Endothelial cell of umbilical vein (primary cell): Measurements from ENCODE around the gene AP2A2. TPM values are rescaled to one million over a fixed set of nuclear protein-coding genes. Genes with fewer than 3 reads are reported as not detected.

Source experiments
- BruUV-seq: library from RNA; stranded (reverse); fragments of 400-500 nt; replicated peaks from 2 replicates; lab custom pipeline; 2021; lab: Mats Ljungman, UMichigan
- CTCF ChIA-PET: fragments of 300-600, 350-600 bp; sonication (Branson Sonifier 250); formaldehyde crosslinking; loops from one replicate; lab custom pipeline; 2021; ENCODE audit warnings: antibody characterized with exemption, inconsistent platforms; lab: Charles Lee
- POLR2A ChIA-PET: fragments of 300-600, 350-600 bp; sonication (Branson Sonifier 250); formaldehyde crosslinking; loops from one replicate; lab custom pipeline; 2021; ENCODE audit warnings: antibody characterized with exemption, inconsistent platforms; lab: Charles Lee
- DNase-seq: peaks from one replicate; pipeline ENCODE4 v3.0.0-alpha.2; 2011; ENCODE audit warnings: low read depth, low spot score
- FAIRE-seq: peaks from 2 replicates; lab custom pipeline; 2011; peaks lifted over from hg19 to GRCh38; lab: Jason Lieb, UNC
- H2AFZ ChIP-seq: 2 replicates; pipeline ENCODE4 v1.6.0; 2012; ENCODE audit warnings: low read depth, low read length, control low read depth, inconsistent platforms
- H3K27ac ChIP-seq: 2 replicates; pipeline ENCODE4 v1.5.1; 2011; ENCODE audit warnings: low read depth, mild to moderate bottlenecking, control low read depth, low read length, moderate library complexity; ENCODE audit not compliant: insufficient read depth
- H3K27me3 ChIP-seq, 2 experiments: 2 replicates each; pipeline versions ENCODE4 v1.6.0 to v1.6.1; 2011; ENCODE audit warnings: low read length in 2 of 2, mixed read lengths in 1 of 2; ENCODE audit not compliant: control insufficient read depth in 2 of 2, insufficient read depth in 2 of 2
- H3K36me3 ChIP-seq, 2 experiments: 2 replicates in 1 of 2; 3 replicates in 1 of 2; pipeline ENCODE4 v1.5.1; 2011; ENCODE audit warnings: low read length in 2 of 2, mild to moderate bottlenecking in 1 of 2, moderate library complexity in 1 of 2; ENCODE audit not compliant: control insufficient read depth in 2 of 2, insufficient read depth in 2 of 2; ENCODE audit errors: extremely low read depth in 1 of 2
- H3K4me1 ChIP-seq: 3 replicates; pipeline ENCODE4 v1.5.1; 2011; ENCODE audit warnings: mild to moderate bottlenecking, low read length; ENCODE audit not compliant: control insufficient read depth, insufficient read depth; ENCODE audit errors: extremely low read depth
- H3K4me2 ChIP-seq: 2 replicates; pipeline ENCODE4 v1.6.1; 2011; ENCODE audit warnings: low read length, control low read depth, mixed read lengths; ENCODE audit not compliant: insufficient read depth
- H3K4me3 ChIP-seq, 3 experiments: fragments of 200-600 bp in 1 of 3; sonication (generic), shearing (Covaris generic) in 1 of 3; replicated peaks in 1 of 3; 2 replicates each; pipeline ENCODE4 v1.5.1; 2011 to 2016; ENCODE audit warnings: control low read depth in 3 of 3, low read length in 3 of 3, mild to moderate bottlenecking in 2 of 3, inconsistent platforms in 1 of 3, low read depth in 1 of 3, moderate library complexity in 1 of 3; ENCODE audit not compliant: insufficient read depth in 1 of 3
- H3K79me2 ChIP-seq: 2 replicates; pipeline ENCODE4 v1.6.0; 2012; ENCODE audit warnings: low read length, inconsistent platforms; ENCODE audit not compliant: control insufficient read depth, insufficient read depth
- H3K9ac ChIP-seq: replicated peaks from 2 replicates; pipeline ENCODE3; 2011; ENCODE audit warnings: low read length, control low read depth; ENCODE audit not compliant: insufficient read depth; ENCODE audit errors: extremely low read depth
- H3K9me1 ChIP-seq: replicated peaks from 3 replicates; pipeline ENCODE4 v1.6.0; 2011; ENCODE audit warnings: mild to moderate bottlenecking, low read length; ENCODE audit not compliant: control insufficient read depth, insufficient read depth; ENCODE audit errors: extremely low read depth
- H3K9me3 ChIP-seq: replicated peaks from 2 replicates; pipeline ENCODE4 v1.5.1; 2012; ENCODE audit warnings: low read length, inconsistent platforms; ENCODE audit not compliant: control insufficient read depth, insufficient read depth
- H4K20me1 ChIP-seq: replicated peaks from 2 replicates; pipeline ENCODE3; 2011; ENCODE audit warnings: mild to moderate bottlenecking, low read length; ENCODE audit not compliant: control insufficient read depth, insufficient read depth; ENCODE audit errors: extremely low read depth
- CTCF ChIP-seq, 2 donors: IDR thresholded peaks; 1 replicate in 1 of 2; 2 replicates in 1 of 2; pipeline ENCODE4 v1.5.1; 2011; ENCODE audit warnings: low read length in 2 of 2, mild to moderate bottlenecking in 2 of 2, moderate library complexity in 2 of 2, control low read depth in 1 of 2, inconsistent platforms in 1 of 2, low read depth in 1 of 2; ENCODE audit not compliant: insufficient read depth in 1 of 2; ENCODE audit errors: extremely low read depth in 1 of 2
- EZH2 ChIP-seq: IDR thresholded peaks from 2 replicates; pipeline ENCODE4 v1.6.1; 2012; ENCODE audit warnings: borderline replicate concordance, low read depth, mild to moderate bottlenecking, moderate library complexity, low read length, inconsistent platforms; ENCODE audit not compliant: severe bottlenecking
- FOS ChIP-seq: IDR thresholded peaks from 2 replicates; pipeline ENCODE4 v1.6.1; 2011; ENCODE audit warnings: mild to moderate bottlenecking, low read length, moderate library complexity, borderline replicate concordance; ENCODE audit not compliant: insufficient read depth
- GATA2 ChIP-seq: IDR thresholded peaks from 2 replicates; pipeline ENCODE4 v1.7.0; 2011; ENCODE audit warnings: low read depth, mild to moderate bottlenecking, moderate library complexity, mixed read lengths, low read length; ENCODE audit not compliant: insufficient read length, insufficient read depth
- JUN ChIP-seq: IDR thresholded peaks from 2 replicates; pipeline ENCODE4 v1.6.1; 2011; ENCODE audit warnings: borderline replicate concordance, low read depth; ENCODE audit not compliant: insufficient read length, insufficient read depth
- MYC ChIP-seq: IDR thresholded peaks from one replicate; pipeline ENCODE4 v1.6.1; 2011; ENCODE audit warnings: mild to moderate bottlenecking, low read depth, low read length
- POLR2A ChIP-seq: IDR thresholded peaks from 2 replicates; pipeline ENCODE4 v1.6.1; 2012; ENCODE audit warnings: low read depth, mild to moderate bottlenecking, control low read depth, low read length
- POLR2AphosphoS5 ChIP-seq: IDR thresholded peaks from 2 replicates; pipeline ENCODE4 v1.6.1; 2012; ENCODE audit warnings: low read depth, mild to moderate bottlenecking, control low read depth, low read length, moderate library complexity; ENCODE audit not compliant: insufficient read depth
- dilution Hi-C: fragments of 300-500 bp; cut with MboI; formaldehyde crosslinking; loops from one replicate; pipeline ENCODE4 v1.15.0; 2019; ENCODE audit warnings: low sequenced_read_pairs; ENCODE audit not compliant: extremely low pct_ligation_motif_present
- intact Hi-C: fragments of 100-400 bp; cut with micrococcal nuclease; formaldehyde crosslinking; loops from one replicate; pipeline ENCODE4 v1.10.0; 2022
- polyA plus RNA-seq, 4 experiments: library from polyadenylated mRNA; depleted of rRNA in 3 of 4; stranded (reverse) in 3 of 4; unstranded in 1 of 4; fragments of >200 nt; gene quantifications; 2 replicates each; pipeline versions ENCODE4 v1.2.1 to v1.2.3, GENCODE V29; 2011 to 2012; ENCODE audit warnings: missing spikeins in 1 of 4
- total RNA-seq: library from RNA; stranded (reverse); gene quantifications from 2 replicates; pipeline ENCODE4 v1.2.3, GENCODE V29; 2021
- TF ChIP-seq, protein P1 (sequence below): IDR thresholded peaks from 2 replicates; pipeline ENCODE4 v1.6.1; 2011; ENCODE audit not compliant: insufficient read depth, insufficient read length

Gene AP2A2
- total and polyA plus RNA-seq, 2 donors (not counting 3 experiments of a cell fraction or from before 2014, with no cell fraction given): 89.5 to 92.6 TPM

GRCh38 chr11:931385-931784 lies 5.7 kb downstream of the AP2A2 start:
- Histone ChIP-seq H4K20me1 (peaks cover 7% of the 10 kb centered on the region), H3K79me2 (peaks cover 72% of the 10 kb centered on the region), H3K4me3 (no peak overlapping the region), H3K9me1 (no peaks in the 10 kb centered on the region), H3K27ac (peak overlapping the region; percentile 39), H2AFZ (no peak overlapping the region), H3K27me3 (no peaks in the 10 kb centered on the region), H3K9me3 (no peaks in the 10 kb centered on the region), H3K4me1 (peaks cover 51% of the 10 kb centered on the region), H3K9ac (no peak overlapping the region), H3K36me3 (peaks cover 0 to 2% of the 10 kb centered on the region in 2 experiments), H3K4me2 (peak overlapping the region; percentile 54)
- BruUV-seq: no TSS peak
- TF ChIP-seq, protein P1, sequence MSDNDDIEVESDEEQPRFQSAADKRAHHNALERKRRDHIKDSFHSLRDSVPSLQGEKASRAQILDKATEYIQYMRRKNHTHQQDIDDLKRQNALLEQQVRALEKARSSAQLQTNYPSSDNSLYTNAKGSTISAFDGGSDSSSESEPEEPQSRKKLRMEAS: no peak
- TF ChIP-seq MYC: no peak
- peak; percentile 52 for TF ChIP-seq POLR2AphosphoS5
- TF ChIP-seq EZH2: no peak
- TF ChIP-seq JUN: peak; percentile 35
- peak; percentile 58 for TF ChIP-seq POLR2A
- peak; percentile 11 for TF ChIP-seq FOS
- no peak for TF ChIP-seq CTCF (IDR thresholded peaks at IDR 0.05; ENCODE audit: extremely low read depth in 1 of 2, insufficient read depth in 1 of 2, low read depth in 1 of 2, low read length in 2 of 2)
- TF ChIP-seq GATA2: peak; percentile 41
- ChIA-PET CTCF (no interaction called here), POLR2A (no interaction called here)
- dilution Hi-C loops (no loop called here), intact Hi-C loops (loop anchor here (1.0 kb wide), 1 partner anchor 9 kb away; no protein-coding TSS in a partner anchor)
- FAIRE-seq: peak; percentile 98
- peak; percentile 96 for DNase-seq
